ENCODE measurements around the gene TMEM182.

- TF ChIP-seq SP1 (IDR thresholded peaks at IDR 0.05) = no peak
- TF ChIP-seq FOXM1 (IDR thresholded peaks at IDR 0.05; ENCODE audit: borderline replicate concordance) = no peak
These were observed 25.1 kb upstream of the TMEM182 start for GRCh38 chr2:102736410-102737409.
